ENCODE data around the gene NANOS1.

Gene NANOS1

GRCh38 chr10:118995739-118996138 lies 33.8 kb upstream of the NANOS1 start:
- Histone ChIP-seq H3K9me2 (ENCODE audit: low read depth, low read length) (no peaks in the 10 kb centered on the region), H3K27me3 (ENCODE audit: insufficient read depth, low read length) (peaks cover 3% of the 10 kb centered on the region; the same call in 1 of the 2 replicates), H3K27ac (ENCODE audit: low read depth, low read length, poor library complexity, severe bottlenecking) (no peak overlapping the region), H3K4me1 (ENCODE audit: insufficient read depth, low read length, severe bottlenecking) (no peaks in the 10 kb centered on the region), H3K9me3 (ENCODE audit: low read length) (no peaks in the 10 kb centered on the region; the same call in 1 of the 2 replicates), H3K79me2 (ENCODE audit: insufficient read depth, low read length) (no peaks in the 10 kb centered on the region), H3K4me2 (ENCODE audit: low read length) (no peak overlapping the region), H2AFZ (ENCODE audit: low read length) (no peak overlapping the region), H3K9ac (ENCODE audit: low read length) (no peak overlapping the region), H3K4me3 (ENCODE audit: low read depth, low read length, poor library complexity, severe bottlenecking) (no peak overlapping the region), H4K20me1 (ENCODE audit: insufficient read depth, low read length) (no peaks in the 10 kb centered on the region), H3K36me3 (ENCODE audit: insufficient read depth, low read length) (no peaks in the 10 kb centered on the region), H3F3A (ENCODE audit: insufficient read depth, low read length) (no peaks in the 10 kb centered on the region)
- no peak for TF ChIP-seq CTCF (IDR thresholded peaks at IDR 0.05; ENCODE audit: low read length)
- no peak for TF ChIP-seq EZH2 (IDR thresholded peaks at IDR 0.05; ENCODE audit: borderline replicate concordance, low read length)

GRCh38 chr10:118997379-118997778 lies 32.1 kb upstream of the NANOS1 start:
- Histone ChIP-seq H3K4me1 (ENCODE audit: insufficient read depth, low read length, severe bottlenecking) (no peaks in the 10 kb centered on the region), H3K27me3 (ENCODE audit: insufficient read depth, low read length) (peaks cover 3% of the 10 kb centered on the region; the same call in 1 of the 2 replicates), H3F3A (ENCODE audit: insufficient read depth, low read length) (no peaks in the 10 kb centered on the region), H3K9me2 (ENCODE audit: low read depth, low read length) (no peaks in the 10 kb centered on the region), H3K9me3 (ENCODE audit: low read length) (no peaks in the 10 kb centered on the region; the same call in 1 of the 2 replicates), H4K20me1 (ENCODE audit: insufficient read depth, low read length) (no peaks in the 10 kb centered on the region), H3K4me3 (ENCODE audit: low read depth, low read length, poor library complexity, severe bottlenecking) (no peak overlapping the region), H3K79me2 (ENCODE audit: insufficient read depth, low read length) (no peaks in the 10 kb centered on the region), H3K9ac (ENCODE audit: low read length) (no peak overlapping the region), H2AFZ (ENCODE audit: low read length) (no peak overlapping the region), H3K4me2 (ENCODE audit: low read length) (no peak overlapping the region), H3K27ac (ENCODE audit: low read depth, low read length, poor library complexity, severe bottlenecking) (no peak overlapping the region), H3K36me3 (ENCODE audit: insufficient read depth, low read length) (no peaks in the 10 kb centered on the region)
- TF ChIP-seq CTCF (IDR thresholded peaks at IDR 0.05; ENCODE audit: low read length) (no peak), EZH2 (IDR thresholded peaks at IDR 0.05; ENCODE audit: borderline replicate concordance, low read length) (no peak)

GRCh38 chr10:118998183-118998582 lies 31.3 kb upstream of the NANOS1 start:
- H3K79me2 ChIP-seq (ENCODE audit: insufficient read depth, low read length) = no peaks in the 10 kb centered on the region
- no peak for TF ChIP-seq CTCF (IDR thresholded peaks at IDR 0.05; ENCODE audit: low read length)
- TF ChIP-seq EZH2 (IDR thresholded peaks at IDR 0.05; ENCODE audit: borderline replicate concordance, low read length) = no peak
- H3K27me3 ChIP-seq (ENCODE audit: insufficient read depth, low read length) = peaks cover 3% of the 10 kb centered on the region; the same call in 1 of the 2 replicates
- H3K9me3 ChIP-seq (ENCODE audit: low read length) = no peaks in the 10 kb centered on the region; the same call in 1 of the 2 replicates
- no peak overlapping the region for H2AFZ ChIP-seq (ENCODE audit: low read length)
- no peaks in the 10 kb centered on the region for H3K9me2 ChIP-seq (ENCODE audit: low read depth, low read length)
- no peak overlapping the region for H3K27ac ChIP-seq (ENCODE audit: low read depth, low read length, poor library complexity, severe bottlenecking)
- no peaks in the 10 kb centered on the region for H3K36me3 ChIP-seq (ENCODE audit: insufficient read depth, low read length)
- no peaks in the 10 kb centered on the region for H3F3A ChIP-seq (ENCODE audit: insufficient read depth, low read length)
- H4K20me1 ChIP-seq (ENCODE audit: insufficient read depth, low read length) = no peaks in the 10 kb centered on the region
- no peak overlapping the region for H3K4me3 ChIP-seq (ENCODE audit: low read depth, low read length, poor library complexity, severe bottlenecking)
- H3K4me1 ChIP-seq (ENCODE audit: insufficient read depth, low read length, severe bottlenecking) = no peaks in the 10 kb centered on the region
- no peak overlapping the region for H3K4me2 ChIP-seq (ENCODE audit: low read length)
- no peak overlapping the region for H3K9ac ChIP-seq (ENCODE audit: low read length)

Measured in OCI-LY1 (cell line).